GM19099 (cell line): ENCODE measurements around the gene MYO7B.

Experiments used
- POLR2A ChIP-seq: IDR thresholded peaks from 3 replicates; pipeline ENCODE4 v1.6.1; 2011; ENCODE audit warnings: low read depth; ENCODE audit not compliant: insufficient read length; ENCODE audit errors: extremely low read depth

MYO7B gene

DNA sequence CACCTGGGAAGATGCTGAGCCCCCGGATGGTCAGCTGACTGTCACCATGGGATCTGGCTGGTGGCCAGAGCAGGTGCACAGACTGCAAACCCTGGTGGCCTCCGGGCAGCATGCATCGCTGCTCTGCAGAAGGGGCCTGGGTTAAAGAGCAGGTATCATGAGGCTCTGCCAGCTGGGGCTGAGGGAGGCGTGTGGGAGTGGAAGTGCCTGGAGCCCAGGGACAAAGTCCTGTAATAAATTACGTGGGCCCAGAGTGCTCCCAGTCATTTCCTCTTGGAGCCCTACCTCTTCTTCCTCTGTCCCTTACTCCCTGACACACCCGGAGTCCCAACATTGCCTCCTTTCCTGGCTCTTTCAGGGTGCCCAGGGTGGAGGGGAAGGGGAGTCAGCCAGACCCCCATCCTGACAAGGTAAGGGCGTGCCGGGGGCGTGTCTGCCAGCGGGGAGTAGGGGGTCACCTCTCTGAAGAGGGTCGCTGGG lies at the start of gene MYO7B:
TSS of gene MYO7B (plus strand) at position 262 of the 480 bp plus-strand sequence. CDS start 24,040 bp downstream, outside the sequence.
- no peak for TF ChIP-seq POLR2A

- TF ChIP-seq POLR2A = no peak
These were observed 49.8 kb upstream of the MYO7B start for GRCh38 chr2:127485694-127486071.

- no peak for TF ChIP-seq POLR2A
These were observed 49.0 kb upstream of the MYO7B start for GRCh38 chr2:127486247-127487058.

DNA sequence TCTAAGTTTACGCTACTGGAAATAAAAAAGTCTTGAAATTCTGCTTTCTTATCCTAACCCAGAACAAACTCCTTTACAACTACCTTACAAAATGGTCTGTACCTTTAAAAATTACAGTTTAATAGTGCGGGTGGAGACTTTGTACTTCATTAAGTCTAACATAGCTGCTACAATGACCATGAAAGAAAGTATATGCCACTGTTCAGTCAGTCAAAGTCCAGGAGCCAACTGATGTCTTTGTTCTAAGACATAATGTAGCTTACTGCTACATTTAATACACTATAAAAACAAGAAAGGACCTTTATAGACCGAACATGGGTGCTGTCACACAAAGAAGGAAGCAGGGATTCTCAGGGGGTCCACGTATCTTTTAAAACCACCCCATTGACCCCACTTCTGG lies 45.2 kb upstream of the MYO7B start:
- TF ChIP-seq POLR2A = no peak

DNA sequence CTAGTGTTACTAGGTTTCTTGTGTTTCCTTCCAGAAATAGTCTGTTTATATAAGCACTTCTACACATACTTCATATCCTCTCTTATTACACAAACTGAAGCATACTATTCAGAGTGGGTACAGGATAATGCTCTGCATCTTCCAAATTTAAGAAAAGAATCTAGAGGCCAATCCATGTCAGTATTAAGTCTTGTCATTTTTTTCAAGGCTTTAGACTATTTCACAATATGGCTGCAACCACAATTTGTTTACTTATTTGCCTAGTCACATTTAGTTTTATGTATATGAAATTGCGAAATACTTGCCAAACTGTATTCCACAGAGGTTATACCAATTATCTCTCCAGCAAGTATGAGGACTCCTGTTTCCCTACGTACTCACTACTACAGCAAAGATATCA lies 37.1 kb upstream of the MYO7B start:
- no peak for TF ChIP-seq POLR2A

DNA sequence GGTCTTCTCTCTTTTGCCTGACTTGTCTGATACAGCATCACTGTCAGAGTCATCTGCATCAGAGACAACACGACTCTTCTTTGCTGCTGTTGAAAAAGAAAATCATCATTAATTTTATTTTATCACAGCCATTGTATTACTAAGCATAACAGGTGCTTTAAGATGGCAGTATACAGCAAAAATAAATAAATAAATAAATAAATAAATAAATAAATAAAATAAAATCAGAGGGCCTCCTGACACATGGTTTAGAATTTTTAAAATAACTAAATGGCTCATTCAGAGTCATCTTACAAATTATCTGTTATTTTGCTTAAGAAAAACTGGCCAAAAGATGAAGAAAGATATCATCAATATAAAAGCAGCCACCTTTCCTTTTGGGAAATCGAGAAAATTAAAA lies 32.0 kb upstream of the MYO7B start:
- no peak for TF ChIP-seq POLR2A

- TF ChIP-seq POLR2A = no peak
These were observed 30.7 kb upstream of the MYO7B start for GRCh38 chr2:127504552-127505430.

DNA sequence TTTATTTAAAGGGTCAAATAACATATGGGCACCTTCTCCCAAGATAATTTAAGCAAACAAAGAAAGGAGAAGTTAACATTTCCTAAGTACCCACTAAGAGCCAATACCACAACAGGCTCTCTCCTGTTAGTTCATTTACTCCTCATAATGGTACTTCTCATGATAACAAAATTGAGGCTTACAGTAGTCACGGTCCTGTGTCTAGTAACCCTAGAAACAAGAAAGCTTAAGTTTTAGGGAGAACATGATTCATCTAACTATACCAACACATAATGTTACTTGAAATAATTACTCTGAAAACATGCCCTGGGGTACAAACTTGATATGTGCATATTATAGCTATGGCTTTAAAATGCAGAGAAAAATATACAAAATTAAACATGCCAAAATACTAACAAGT lies 29.0 kb upstream of the MYO7B start:
- no peak for TF ChIP-seq POLR2A

- TF ChIP-seq POLR2A = no peak
These were observed 27.4 kb upstream of the MYO7B start for GRCh38 chr2:127508023-127508630.

DNA sequence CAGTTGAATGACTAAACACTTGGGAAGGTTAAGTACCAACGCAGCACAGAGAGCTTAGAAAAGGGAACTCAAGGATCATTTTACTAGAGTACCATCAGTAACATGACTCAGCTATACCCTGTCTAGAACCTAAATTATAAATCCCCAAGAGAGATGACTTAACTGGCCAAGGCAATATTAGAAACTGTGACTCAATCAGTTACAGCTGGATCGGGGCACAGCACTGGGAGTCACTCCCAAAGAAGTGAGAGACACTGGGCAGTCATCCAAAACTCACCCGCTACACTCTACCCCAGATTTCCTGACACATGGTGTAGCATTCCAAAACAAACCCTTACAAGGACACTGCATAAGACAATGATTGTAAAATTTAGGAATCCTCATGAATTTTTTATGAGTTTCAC lies 26.9 kb upstream of the MYO7B start:
- TF ChIP-seq POLR2A = no peak

- TF ChIP-seq POLR2A = no peak
These were observed 25.4 kb upstream of the MYO7B start for GRCh38 chr2:127510073-127510472.

GRCh38 chr2:127511090-127511695 lies 24.3 kb upstream of the MYO7B start:
- no peak for TF ChIP-seq POLR2A

DNA sequence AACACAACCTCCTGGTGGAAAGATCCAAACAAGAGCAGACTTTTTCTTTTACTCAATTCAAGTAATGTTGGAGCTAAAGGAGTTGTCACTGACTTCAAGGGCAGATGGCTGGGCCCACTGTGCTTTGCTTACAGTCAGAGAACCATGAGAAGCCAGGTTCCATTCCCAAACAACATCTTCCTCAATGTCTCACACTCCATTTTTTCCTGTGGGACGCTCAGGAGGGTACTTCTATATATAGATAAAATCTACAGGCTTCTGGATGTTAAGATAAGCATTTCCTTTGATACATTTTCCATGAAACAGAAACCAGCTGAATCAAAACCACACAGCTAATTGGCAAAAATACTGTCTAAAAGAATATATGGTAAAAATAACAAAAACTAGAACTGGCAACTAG lies 23.6 kb upstream of the MYO7B start:
- no peak for TF ChIP-seq POLR2A

GRCh38 chr2:127512362-127512761 lies 23.1 kb upstream of the MYO7B start:
- TF ChIP-seq POLR2A = no peak

- no peak for TF ChIP-seq POLR2A
These were observed 21.4 kb upstream of the MYO7B start for GRCh38 chr2:127514076-127514475.
